CD4-positive, CD25-positive, alpha-beta regulatory T cell (primary cell): ENCODE data around the gene LACC1. TPM values are rescaled to one million over a fixed set of nuclear protein-coding genes. Genes with fewer than 3 reads are reported as not detected.

Source experiments
- polyA plus RNA-seq, 4 donors: library from polyadenylated mRNA; unstranded; fragments of 300-500 nt; fragmentation: Illumina TruSeq; gene quantifications; one replicate each; pipeline ENCODE4 v1.2.3, GENCODE V29; 2021
- total RNA-seq: library from RNA; stranded (reverse); gene quantifications from one replicate; pipeline ENCODE4 v1.2.3, GENCODE V29; 2022

The LACC1 gene
- total and polyA plus RNA-seq, 5 donors from 2014 or later, result 0.67 to 4.2 (median 0.95) TPM

Other genes starting within 250 kb of the LACC1 start
- gene ENOX1, start 92.9 kb upstream of the LACC1 start, total RNA-seq, result not detected
- under 1 TPM in 1 of 4 donors, not detected in 3; 0.10 TPM for gene ENOX1, start 92.9 kb upstream of the LACC1 start, polyA plus RNA-seq
- 1.5 TPM for gene CCDC122, start 164 bp upstream of the LACC1 start, total RNA-seq
- gene CCDC122, start 164 bp upstream of the LACC1 start, polyA plus RNA-seq, result 1 to 10 TPM in 3 of 4 donors, under 1 TPM in 1; 0.63 to 4.3 (median 3.8) TPM